ENCODE data around the gene SV2C.

Gene SV2C

GRCh38 chr5:76213858-76214257 lies 130.7 kb downstream of the SV2C start:
- no peak for DNase-seq (ENCODE audit: low read depth)
- H3K4me3 ChIP-seq (ENCODE audit: low read depth, low read length), result no peak overlapping the region
- no peak for TF ChIP-seq CTCF (conservative IDR thresholded peaks at IDR 0.05; ENCODE audit: low read depth, low read length)

GRCh38 chr5:76216748-76217147 lies 133.6 kb downstream of the SV2C start:
- no peak overlapping the region for H3K4me3 ChIP-seq (ENCODE audit: low read depth, low read length)
- TF ChIP-seq CTCF (conservative IDR thresholded peaks at IDR 0.05; ENCODE audit: low read depth, low read length), result no peak
- DNase-seq (ENCODE audit: low read depth), result no peak

- no peak for DNase-seq (ENCODE audit: low read depth)
- TF ChIP-seq CTCF (conservative IDR thresholded peaks at IDR 0.05; ENCODE audit: low read depth, low read length), result no peak
- no peak overlapping the region for H3K4me3 ChIP-seq (ENCODE audit: low read depth, low read length)
Measured at GRCh38 chr5:76219636-76220035, 136.5 kb downstream of the SV2C start.

- no peak for DNase-seq (ENCODE audit: low read depth)
- TF ChIP-seq CTCF (conservative IDR thresholded peaks at IDR 0.05; ENCODE audit: low read depth, low read length), result no peak
- H3K4me3 ChIP-seq (ENCODE audit: low read depth, low read length), result no peak overlapping the region
Measured at GRCh38 chr5:76221311-76221710, 138.1 kb downstream of the SV2C start.

GRCh38 chr5:76222318-76222717 lies 139.1 kb downstream of the SV2C start:
- no peak for DNase-seq (ENCODE audit: low read depth)

GRCh38 chr5:76223696-76224095 lies 140.5 kb downstream of the SV2C start:
- DNase-seq (ENCODE audit: low read depth), result no peak
- no peak overlapping the region for H3K4me3 ChIP-seq (ENCODE audit: low read depth, low read length)
- TF ChIP-seq CTCF (conservative IDR thresholded peaks at IDR 0.05; ENCODE audit: low read depth, low read length), result no peak

More at GRCh38 chr5:76222318-76222717, 139.1 kb downstream of the SV2C start:
- no peak for TF ChIP-seq CTCF (conservative IDR thresholded peaks at IDR 0.05; ENCODE audit: low read depth, low read length)
- H3K4me3 ChIP-seq (ENCODE audit: low read depth, low read length), result no peak overlapping the region

- DNase-seq (ENCODE audit: low read depth), result no peak
- no peak for TF ChIP-seq CTCF (conservative IDR thresholded peaks at IDR 0.05; ENCODE audit: low read depth, low read length)
- H3K4me3 ChIP-seq (ENCODE audit: low read depth, low read length), result no peak overlapping the region
Measured at GRCh38 chr5:76224898-76225297, 141.7 kb downstream of the SV2C start.

Measured in choroid plexus epithelial cell (primary cell).